ENCODE results near the gene ABCG2.

Gene ABCG2

DNA sequence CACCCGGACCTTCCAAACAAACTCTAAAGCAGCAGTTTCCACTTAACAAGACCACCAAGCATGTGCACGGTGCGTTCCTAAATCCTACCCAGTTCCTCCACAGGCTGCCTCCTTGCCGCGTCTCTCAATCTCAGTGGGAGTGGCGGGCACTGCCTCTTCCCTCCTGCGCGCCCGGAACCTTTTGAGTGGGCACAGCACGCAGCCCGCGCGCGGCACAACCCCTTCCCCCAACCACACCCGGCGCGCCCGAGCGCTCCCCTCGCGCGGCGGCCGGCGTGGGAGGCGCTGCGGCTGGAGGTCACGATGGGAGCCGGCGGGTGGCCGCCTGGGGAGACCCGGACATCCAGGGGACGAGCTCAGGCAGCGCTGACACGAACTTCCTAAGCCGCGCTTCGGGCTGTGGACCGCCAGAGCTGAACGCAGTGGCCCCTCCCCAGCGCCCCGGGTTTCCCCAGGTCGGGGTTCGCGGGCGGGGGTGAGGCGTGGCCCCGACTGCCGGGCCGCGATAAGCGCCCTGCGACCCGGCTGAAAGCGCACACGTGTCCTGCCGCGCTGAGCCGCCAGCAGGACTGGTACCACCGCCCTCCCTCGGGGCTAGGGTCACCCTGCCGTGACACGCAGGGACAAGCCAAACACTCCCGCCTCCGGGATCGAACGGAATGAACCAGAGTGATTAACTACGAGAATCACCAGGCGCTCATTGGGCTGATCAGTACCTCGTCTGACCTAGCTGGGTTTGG lies at the start of gene ABCG2:
TSS of gene ABCG2 (minus strand) at position 151 of the 740 bp plus-strand sequence. CDS start 18,644 bp downstream, outside the sequence.
- DNase-seq (ENCODE audit: low read depth, low spot score) = peak; percentile 83

DNA sequence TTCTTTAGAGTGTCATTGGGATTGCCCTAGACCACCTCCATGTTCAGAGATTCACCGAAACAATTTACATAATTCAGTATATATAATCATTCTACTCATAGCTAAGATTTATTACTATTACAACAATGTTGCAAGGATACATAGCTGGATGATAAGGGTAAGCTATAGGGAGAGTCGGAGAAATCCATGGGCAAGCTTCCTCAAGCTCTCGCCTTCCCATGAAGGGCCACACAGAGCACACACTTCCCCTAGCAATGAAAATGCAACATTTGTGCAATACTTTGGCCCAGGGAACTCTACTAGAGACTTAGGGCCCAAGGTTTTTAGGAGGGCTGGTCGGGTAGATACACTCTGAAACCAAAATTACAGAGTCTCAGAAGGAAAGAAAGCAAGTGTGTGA lies 49.7 kb upstream of the ABCG2 start:
- no peak for DNase-seq (ENCODE audit: low read depth, low spot score)

- DNase-seq (ENCODE audit: low read depth, low spot score) = no peak
Observed at GRCh38 chr4:88207171-88207570, 48.7 kb upstream of the ABCG2 start.

DNA sequence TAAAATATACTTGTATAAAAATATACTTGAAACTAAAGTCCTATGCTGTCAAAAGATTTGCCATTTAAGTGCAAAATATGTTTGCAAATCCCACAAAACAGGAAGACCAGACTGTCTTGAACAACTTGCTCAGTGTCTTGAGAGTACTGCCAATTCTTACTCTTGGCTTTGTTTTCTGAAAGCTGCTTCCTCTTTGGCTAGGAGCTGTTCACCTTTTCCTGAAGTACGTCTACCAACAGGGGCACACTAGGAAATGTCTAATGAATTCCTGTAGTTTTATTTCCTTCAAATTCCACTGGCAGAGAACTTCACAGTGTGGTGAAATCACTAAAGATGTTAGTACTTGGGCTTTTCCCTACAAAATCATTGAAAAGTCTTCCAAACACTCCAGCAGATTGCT lies 46.4 kb upstream of the ABCG2 start:
- DNase-seq (ENCODE audit: low read depth, low spot score) = no peak

GRCh38 chr4:88202443-88202842 lies 44.0 kb upstream of the ABCG2 start:
- peak; percentile 13 for DNase-seq (ENCODE audit: low read depth, low spot score)

GRCh38 chr4:88200186-88200585 lies 41.7 kb upstream of the ABCG2 start:
- no peak for DNase-seq (ENCODE audit: low read depth, low spot score)

- peak; percentile 68 for DNase-seq (ENCODE audit: low read depth, low spot score)
Observed at GRCh38 chr4:88196523-88197185, 38.2 kb upstream of the ABCG2 start.

DNA sequence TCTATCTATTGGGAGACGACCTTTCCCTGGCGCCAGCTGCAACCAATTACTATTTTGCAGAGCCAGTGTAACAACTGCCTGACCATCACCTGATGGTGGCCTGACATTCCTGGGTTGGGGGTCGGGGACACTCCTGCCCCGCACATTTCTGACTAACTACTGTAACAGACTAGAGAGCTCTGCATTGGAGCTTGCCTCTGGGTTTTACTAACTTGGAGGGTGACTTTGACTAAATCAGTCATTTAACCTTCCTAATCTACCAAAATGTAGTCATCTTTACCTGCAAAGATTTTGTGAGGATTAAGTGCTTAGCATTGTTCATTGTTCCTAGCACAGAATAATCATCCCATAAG lies 37.5 kb upstream of the ABCG2 start:
- DNase-seq (ENCODE audit: low read depth, low spot score) = peak; percentile 90

GRCh38 chr4:88195328-88196012 lies 37.0 kb upstream of the ABCG2 start:
- DNase-seq (ENCODE audit: low read depth, low spot score) = no peak

DNA sequence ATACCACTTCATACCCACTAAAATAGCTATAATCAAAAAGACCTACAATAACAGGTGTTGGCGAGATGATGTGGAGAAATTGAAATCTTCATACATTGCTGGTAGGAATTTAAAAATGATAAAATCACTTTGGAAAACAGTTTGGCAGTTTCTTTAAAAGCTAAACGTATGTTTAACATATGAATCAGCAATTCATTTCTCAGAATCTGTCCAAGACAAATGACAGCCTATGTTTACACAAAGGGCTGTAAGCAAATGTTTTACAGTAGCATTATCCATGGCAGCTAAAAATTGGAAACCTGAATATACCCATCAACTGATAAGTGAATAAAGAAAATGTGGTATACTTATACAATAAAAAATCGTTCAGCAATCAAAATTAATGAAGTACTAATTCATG lies 33.0 kb upstream of the ABCG2 start:
- no peak for DNase-seq (ENCODE audit: low read depth, low spot score)

DNA sequence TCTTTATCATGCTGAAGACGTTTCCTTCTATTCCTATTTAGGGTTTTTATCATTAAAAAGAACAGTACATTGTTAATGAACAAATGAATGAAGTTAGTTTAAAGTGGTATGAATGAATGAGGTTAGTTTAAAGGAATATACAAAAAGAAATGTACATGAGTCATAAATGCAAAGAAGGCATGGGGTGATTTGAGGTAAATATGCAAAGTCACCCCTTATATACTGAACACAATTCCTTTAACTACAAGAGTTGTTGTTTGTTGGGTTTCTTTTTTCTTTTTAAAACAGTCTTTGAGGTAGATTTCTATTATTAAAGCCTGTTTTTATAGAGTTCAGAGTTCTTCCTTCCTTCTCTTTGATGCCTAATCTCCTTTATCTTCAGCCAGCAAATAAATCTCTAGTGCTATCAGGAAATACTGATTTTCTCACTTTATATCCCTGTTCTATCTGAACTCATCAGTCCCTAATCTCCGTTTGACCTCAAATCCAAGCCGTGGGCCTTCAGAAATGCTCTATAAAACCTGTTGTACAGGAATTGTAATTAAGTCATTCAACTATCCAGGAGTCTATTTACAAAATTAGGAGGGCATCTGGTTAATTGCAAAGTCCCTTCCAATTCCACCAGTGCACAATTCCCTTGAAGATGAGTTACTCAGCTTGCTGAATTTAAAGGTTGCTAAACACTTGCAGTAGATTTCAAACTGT lies 31.6 kb upstream of the ABCG2 start:
- DNase-seq (ENCODE audit: low read depth, low spot score) = no peak

DNA sequence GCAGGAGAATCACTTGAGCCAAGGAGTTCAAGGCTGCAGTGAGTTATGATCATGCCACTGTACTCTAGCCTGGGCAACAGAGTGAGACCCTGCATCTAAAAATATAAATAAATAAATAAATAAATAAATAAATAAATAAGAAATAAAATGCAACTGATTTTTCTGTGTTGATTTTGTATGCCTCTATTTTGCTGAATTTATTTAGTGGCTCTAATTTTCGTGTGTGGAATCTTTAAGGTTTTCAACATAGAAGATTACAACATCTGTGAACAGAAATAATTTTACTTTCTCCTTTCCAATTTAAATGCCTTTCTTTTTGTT lies 30.9 kb upstream of the ABCG2 start:
- no peak for DNase-seq (ENCODE audit: low read depth, low spot score)

GRCh38 chr4:88188738-88189417 lies 30.4 kb upstream of the ABCG2 start:
- DNase-seq (ENCODE audit: low read depth, low spot score) = no peak

GRCh38 chr4:88187766-88188165 lies 29.3 kb upstream of the ABCG2 start:
- no peak for DNase-seq (ENCODE audit: low read depth, low spot score)

- no peak for DNase-seq (ENCODE audit: low read depth, low spot score)
Observed at GRCh38 chr4:88185906-88186305, 27.5 kb upstream of the ABCG2 start.

DNA sequence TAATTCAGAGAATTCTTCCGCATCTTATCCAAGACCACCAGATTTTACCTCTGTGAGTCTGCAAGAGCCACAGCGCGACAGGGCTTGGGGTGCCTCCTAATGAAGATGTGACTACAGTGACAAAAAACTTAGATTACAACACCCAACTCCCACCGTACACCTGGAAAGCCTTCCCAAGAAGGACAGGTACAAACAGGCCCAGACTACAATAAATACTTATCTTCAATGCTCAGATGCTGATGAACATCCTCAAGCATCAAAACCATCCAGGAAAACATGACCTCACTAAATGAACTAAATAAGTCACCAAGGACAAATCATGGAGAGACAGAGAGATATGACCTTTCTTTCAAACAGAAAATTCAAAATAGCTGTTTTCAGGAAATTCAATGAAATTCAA lies 20.8 kb upstream of the ABCG2 start:
- DNase-seq (ENCODE audit: low read depth, low spot score) = no peak

GRCh38 chr4:88178626-88179231 lies 20.3 kb upstream of the ABCG2 start:
- DNase-seq (ENCODE audit: low read depth, low spot score) = no peak

DNA sequence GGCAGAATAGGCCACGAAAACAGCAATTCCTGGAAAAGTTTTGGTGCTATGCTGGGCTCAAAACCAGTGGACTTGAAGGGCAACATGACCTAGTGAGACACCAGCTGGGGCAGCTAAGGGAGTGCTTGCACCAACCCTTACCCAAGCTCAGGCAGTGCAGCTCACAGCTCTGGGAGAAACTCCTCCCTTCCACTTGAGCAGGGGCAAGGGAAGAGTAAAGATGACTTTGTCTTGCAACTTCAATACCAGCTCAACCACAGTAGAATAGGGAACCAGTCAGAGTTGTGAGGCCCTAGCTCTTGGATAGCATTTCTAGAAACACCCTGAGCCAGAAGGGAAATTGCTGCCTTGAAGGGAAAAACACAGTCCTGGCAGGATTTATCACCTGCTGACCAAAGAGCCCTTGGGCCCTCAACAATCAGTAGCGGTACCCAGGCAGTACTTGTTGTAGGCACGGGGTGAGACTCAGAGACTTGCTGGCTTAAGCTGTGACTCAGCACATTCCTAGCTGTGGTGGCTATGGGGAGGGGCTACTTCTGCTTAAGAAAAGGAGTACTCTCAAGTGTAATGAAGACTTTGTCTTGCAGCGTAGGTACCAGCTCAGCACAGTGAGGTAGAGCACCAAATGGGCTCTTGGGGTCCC lies 19.7 kb upstream of the ABCG2 start:
- DNase-seq (ENCODE audit: low read depth, low spot score) = peak; percentile 95

DNA sequence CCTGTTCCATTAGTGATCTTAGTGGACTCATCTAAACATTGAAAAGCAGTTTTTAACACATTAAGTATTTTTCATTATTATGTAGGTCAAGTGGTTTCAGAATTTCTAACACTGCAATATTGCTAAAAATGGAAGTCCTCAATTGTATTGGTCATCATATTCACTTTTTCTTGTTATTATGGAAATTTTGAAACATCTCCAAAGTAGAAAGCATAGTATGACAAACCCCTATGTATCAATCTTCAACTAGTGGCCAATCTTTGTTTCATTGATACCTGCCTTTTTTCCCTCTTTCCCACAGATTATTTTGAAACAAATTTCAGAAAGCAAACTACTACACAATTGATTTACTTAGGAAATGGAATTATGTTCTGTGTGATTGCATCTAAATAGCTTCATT lies 14.5 kb upstream of the ABCG2 start:
- DNase-seq (ENCODE audit: low read depth, low spot score) = no peak

- DNase-seq (ENCODE audit: low read depth, low spot score) = no peak
Observed at GRCh38 chr4:88171206-88171605, 12.8 kb upstream of the ABCG2 start.

GRCh38 chr4:88169298-88169697 lies 10.9 kb upstream of the ABCG2 start:
- no peak for DNase-seq (ENCODE audit: low read depth, low spot score)

Data from ELF-1 (cell line).